BE2C (cell line): ENCODE measurements around the gene SLC66A1.

ENCODE experiments used
- DNase-seq: peaks from one replicate; pipeline ENCODE4 v3.0.0-alpha.2; 2020
- H3K27me3 ChIP-seq: fragments of 250-450 bp; sonication (Bioruptor Pico); 2 replicates; pipeline ENCODE4 v1.5.1; 2020; ENCODE audit warnings: mild to moderate bottlenecking
- H3K36me3 ChIP-seq: fragments of 250-450 bp; sonication (Bioruptor Pico); 2 replicates; pipeline ENCODE4 v1.5.1; 2020; ENCODE audit warnings: mild to moderate bottlenecking
- H3K4me1 ChIP-seq: fragments of 250-450 bp; sonication (Bioruptor Pico); 2 replicates; pipeline ENCODE4 v1.5.1; 2020
- H3K4me3 ChIP-seq: 2 replicates; pipeline ENCODE4 v1.5.1; 2011; ENCODE audit warnings: low read depth, low read length
- H3K9me3 ChIP-seq: fragments of 250-450 bp; sonication (Bioruptor Pico); 2 replicates; pipeline ENCODE4 v1.5.1; 2020
- TF ChIP-seq, protein P1 (sequence below): IDR thresholded peaks from 2 replicates; pipeline ENCODE4 v1.5.1; 2012; ENCODE audit warnings: mild to moderate bottlenecking, low read depth, low read length

Gene SLC66A1

GRCh38 chr1:19377812-19378718 lies 65.9 kb downstream of the SLC66A1 start:
- no peaks in the 10 kb centered on the region for H3K27me3 ChIP-seq
- peaks cover 8% of the 10 kb centered on the region for H3K36me3 ChIP-seq
- DNase-seq = no peak
- H3K4me1 ChIP-seq = no peaks in the 10 kb centered on the region
- H3K9me3 ChIP-seq = no peaks in the 10 kb centered on the region
- TF ChIP-seq, protein P1, sequence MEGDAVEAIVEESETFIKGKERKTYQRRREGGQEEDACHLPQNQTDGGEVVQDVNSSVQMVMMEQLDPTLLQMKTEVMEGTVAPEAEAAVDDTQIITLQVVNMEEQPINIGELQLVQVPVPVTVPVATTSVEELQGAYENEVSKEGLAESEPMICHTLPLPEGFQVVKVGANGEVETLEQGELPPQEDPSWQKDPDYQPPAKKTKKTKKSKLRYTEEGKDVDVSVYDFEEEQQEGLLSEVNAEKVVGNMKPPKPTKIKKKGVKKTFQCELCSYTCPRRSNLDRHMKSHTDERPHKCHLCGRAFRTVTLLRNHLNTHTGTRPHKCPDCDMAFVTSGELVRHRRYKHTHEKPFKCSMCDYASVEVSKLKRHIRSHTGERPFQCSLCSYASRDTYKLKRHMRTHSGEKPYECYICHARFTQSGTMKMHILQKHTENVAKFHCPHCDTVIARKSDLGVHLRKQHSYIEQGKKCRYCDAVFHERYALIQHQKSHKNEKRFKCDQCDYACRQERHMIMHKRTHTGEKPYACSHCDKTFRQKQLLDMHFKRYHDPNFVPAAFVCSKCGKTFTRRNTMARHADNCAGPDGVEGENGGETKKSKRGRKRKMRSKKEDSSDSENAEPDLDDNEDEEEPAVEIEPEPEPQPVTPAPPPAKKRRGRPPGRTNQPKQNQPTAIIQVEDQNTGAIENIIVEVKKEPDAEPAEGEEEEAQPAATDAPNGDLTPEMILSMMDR = no peak
- H3K4me3 ChIP-seq = no peak overlapping the region
